Keratinocyte (primary cell): Measurements from ENCODE around the gene ADGRB3. TPM values are rescaled to one million over a fixed set of nuclear protein-coding genes. Genes with fewer than 3 reads are reported as not detected.

Source experiments
- DNase-seq: peaks from one replicate; pipeline ENCODE4 v3.0.0-alpha.2; 2011; ENCODE audit warnings: low read depth, missing footprints, low spot score
- FAIRE-seq: peaks from 2 replicates; lab custom pipeline; 2011; peaks lifted over from hg19 to GRCh38; lab: Jason Lieb, UNC
- H2AFZ ChIP-seq: 2 replicates; pipeline ENCODE4 v1.6.0; 2012; ENCODE audit warnings: low read length, control low read depth, inconsistent platforms; ENCODE audit not compliant: control insufficient read depth
- H3K27ac ChIP-seq: 2 replicates; pipeline ENCODE4 v1.5.1; 2011; ENCODE audit warnings: low read length; ENCODE audit not compliant: control insufficient read depth, insufficient read depth
- H3K27me3 ChIP-seq: 3 replicates; pipeline ENCODE4 v1.6.0; 2011; ENCODE audit warnings: low read length; ENCODE audit not compliant: control insufficient read depth, insufficient read depth; ENCODE audit errors: extremely low read depth
- H3K36me3 ChIP-seq, 2 experiments: 2 replicates in 1 of 2; 3 replicates in 1 of 2; pipeline ENCODE4 v1.5.1; 2011; ENCODE audit warnings: low read length in 2 of 2, mild to moderate bottlenecking in 1 of 2; ENCODE audit not compliant: control insufficient read depth in 2 of 2, insufficient read depth in 2 of 2; ENCODE audit errors: extremely low read depth in 1 of 2
- H3K4me1 ChIP-seq: 3 replicates; pipeline ENCODE4 v1.5.1; 2011; ENCODE audit warnings: low read length; ENCODE audit not compliant: control insufficient read depth, insufficient read depth; ENCODE audit errors: extremely low read depth
- H3K4me2 ChIP-seq: 3 replicates; pipeline ENCODE4 v1.6.0; 2011; ENCODE audit warnings: low read depth, low read length; ENCODE audit not compliant: control insufficient read depth, insufficient read depth; ENCODE audit errors: extremely low read depth
- H3K4me3 ChIP-seq, 3 experiments: fragments of 200-600 bp in 1 of 3; sonication (generic) in 1 of 3; 2 replicates in 2 of 3; 3 replicates in 1 of 3; pipeline ENCODE4 v1.5.1; 2011 to 2016; ENCODE audit warnings: low read length in 3 of 3, mild to moderate bottlenecking in 3 of 3, control low read depth in 2 of 3, inconsistent platforms in 1 of 3, low read depth in 1 of 3, mixed read lengths in 1 of 3, mixed run types in 1 of 3, moderate library complexity in 1 of 3; ENCODE audit not compliant: control insufficient read depth in 2 of 3, insufficient read depth in 2 of 3; ENCODE audit errors: extremely low read depth in 1 of 3
- H3K79me2 ChIP-seq: 2 replicates; pipeline ENCODE4 v1.6.0; 2012; ENCODE audit warnings: low read length; ENCODE audit not compliant: control insufficient read depth, insufficient read depth
- H3K9ac ChIP-seq: 3 replicates; pipeline ENCODE4 v1.6.0; 2011; ENCODE audit warnings: low read length; ENCODE audit not compliant: control insufficient read depth, insufficient read depth; ENCODE audit errors: extremely low read depth
- H3K9me1 ChIP-seq: 3 replicates; pipeline ENCODE4 v1.6.0; 2011; ENCODE audit warnings: low read length; ENCODE audit not compliant: control insufficient read depth, insufficient read depth; ENCODE audit errors: extremely low read depth
- H3K9me3 ChIP-seq: 2 replicates; pipeline ENCODE4 v1.5.1; 2012; ENCODE audit warnings: low read depth, low read length; ENCODE audit not compliant: control insufficient read depth
- H4K20me1 ChIP-seq: 3 replicates; pipeline ENCODE4 v1.6.0; 2011; ENCODE audit warnings: low read length; ENCODE audit not compliant: control insufficient read depth, insufficient read depth; ENCODE audit errors: extremely low read depth
- CTCF ChIP-seq, 3 experiments: IDR thresholded peaks in 1 of 3; conservative IDR thresholded peaks in 1 of 3; optimal IDR thresholded peaks in 1 of 3; 2 replicates in 2 of 3; 3 replicates in 1 of 3; pipeline versions ENCODE3 to v1.5.1; 2011; ENCODE audit warnings: low read length in 3 of 3, mild to moderate bottlenecking in 3 of 3, moderate library complexity in 2 of 3, control low read depth in 1 of 3, inconsistent platforms in 1 of 3; ENCODE audit not compliant: insufficient read depth in 2 of 3; ENCODE audit errors: extremely low read depth in 1 of 3
- EZH2 ChIP-seq: IDR thresholded peaks from one replicate; pipeline ENCODE4 v1.6.1; 2012; ENCODE audit warnings: inconsistent platforms, mild to moderate bottlenecking, low read length, moderate library complexity
- dilution Hi-C: fragments of 300-500 bp; cut with MboI; formaldehyde crosslinking; loops from one replicate; pipeline ENCODE4 v1.7.0; 2020; ENCODE audit warnings: low sequenced_read_pairs; ENCODE audit not compliant: extremely low pct_ligation_motif_present
- polyA plus RNA-seq, 5 experiments: library from polyadenylated mRNA; depleted of rRNA in 3 of 5; stranded (reverse) in 3 of 5; stranded (forward) in 1 of 5; unstranded in 1 of 5; fragments of >200 nt; gene quantifications; 1 replicate in 1 of 5; 2 replicates in 3 of 5; 3 replicates in 1 of 5; pipeline versions ENCODE4 v1.2.1 to v1.2.3, GENCODE V29; 2011 to 2012; ENCODE audit warnings: missing spikeins in 2 of 5, low read depth in 1 of 5, low replicate concordance in 1 of 5

ADGRB3 gene
- polyA plus RNA-seq, 1 donor (not counting 4 experiments of a cell fraction or from before 2014, with no cell fraction given): not detected

DNA sequence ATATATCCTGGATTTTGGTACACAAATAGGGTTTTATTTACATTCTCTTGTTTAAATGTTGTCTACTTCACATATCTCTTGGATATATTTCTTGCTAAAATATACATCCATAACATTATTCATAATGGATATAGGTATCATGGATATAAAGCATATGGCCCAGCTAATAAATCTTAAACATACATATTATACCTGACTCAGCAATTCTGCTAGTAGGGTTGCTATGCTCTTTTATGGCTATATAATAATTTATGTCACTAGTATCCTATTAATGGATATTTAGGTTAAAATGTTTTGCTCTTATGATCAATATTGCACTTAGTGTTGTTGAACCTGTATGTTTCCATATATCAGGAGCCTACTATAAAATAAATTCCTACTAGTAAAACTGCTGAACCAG, 786.2 kb downstream of the ADGRB3 start:
- Histone ChIP-seq H3K9me1 (no peaks in the 10 kb centered on the region), H3K36me3 (no peaks in the 10 kb centered on the region), H3K79me2 (no peaks in the 10 kb centered on the region), H3K9me3 (no peaks in the 10 kb centered on the region), H3K4me2 (no peak overlapping the region), H3K4me1 (no peaks in the 10 kb centered on the region), H3K9ac (no peak overlapping the region), H3K27ac (no peak overlapping the region), H2AFZ (no peak overlapping the region), H3K4me3 (no peak overlapping the region), H3K27me3 (no peaks in the 10 kb centered on the region), H4K20me1 (no peaks in the 10 kb centered on the region)
- FAIRE-seq (no peak), DNase-seq (no peak)
- dilution Hi-C loops: no loop called here
- TF ChIP-seq CTCF (optimal IDR thresholded peaks at IDR 0.05 in 1 of 3, IDR thresholded peaks at IDR 0.05 in 1 of 3, conservative IDR thresholded peaks at IDR 0.05 in 1 of 3; ENCODE audit: extremely low read depth in 1 of 3, insufficient read depth in 2 of 3, low read length in 3 of 3): no peak
- no peak for TF ChIP-seq EZH2

- DNase-seq (no peak), FAIRE-seq (no peak)
- H3K4me3 ChIP-seq: no peak overlapping the region
These were observed 786.9 kb downstream of the ADGRB3 start for GRCh38 chr6:69422020-69422419.

More at GRCh38 chr6:69422020-69422419, 786.9 kb downstream of the ADGRB3 start:
- Histone ChIP-seq H3K36me3 (no peaks in the 10 kb centered on the region), H3K4me1 (no peaks in the 10 kb centered on the region), H3K27ac (no peak overlapping the region), H3K9me1 (no peaks in the 10 kb centered on the region), H4K20me1 (no peaks in the 10 kb centered on the region), H3K9ac (no peak overlapping the region), H2AFZ (no peak overlapping the region), H3K27me3 (no peaks in the 10 kb centered on the region), H3K4me2 (no peak overlapping the region), H3K9me3 (no peaks in the 10 kb centered on the region), H3K79me2 (no peaks in the 10 kb centered on the region)
- TF ChIP-seq CTCF (optimal IDR thresholded peaks at IDR 0.05 in 1 of 3, IDR thresholded peaks at IDR 0.05 in 1 of 3, conservative IDR thresholded peaks at IDR 0.05 in 1 of 3; ENCODE audit: extremely low read depth in 1 of 3, insufficient read depth in 2 of 3, low read length in 3 of 3): no peak
- TF ChIP-seq EZH2: no peak
- dilution Hi-C loops: no loop called here
